Panc1 (cell line): ENCODE measurements around the gene SLC38A10.

ENCODE experiments used
- CTCF ChIP-seq: fragments of 450-650 bp; IDR thresholded peaks from 2 replicates; pipeline ENCODE4 v1.5.1; 2017; ENCODE audit warnings: mild to moderate bottlenecking
- POLR2AphosphoS5 ChIP-seq: IDR thresholded peaks from 2 replicates; pipeline ENCODE4 v1.6.1; 2012; ENCODE audit warnings: mild to moderate bottlenecking, low read depth, low read length, moderate library complexity
- REST ChIP-seq, 2 experiments: IDR thresholded peaks; 2 replicates each; pipeline ENCODE4 v1.6.1; 2011 to 2012; ENCODE audit warnings: low read depth in 2 of 2, control low read depth in 1 of 2, low read length in 1 of 2, mild to moderate bottlenecking in 1 of 2, moderate library complexity in 1 of 2; ENCODE audit not compliant: insufficient read depth in 1 of 2
- SIN3A ChIP-seq: IDR thresholded peaks from 2 replicates; pipeline ENCODE4 v1.6.1; 2012; ENCODE audit warnings: low read depth, mild to moderate bottlenecking, low read length, moderate library complexity, borderline replicate concordance; ENCODE audit not compliant: insufficient read depth
- TCF7L2 ChIP-seq: IDR thresholded peaks from 2 replicates; pipeline ENCODE4 v1.6.1; 2011; ENCODE audit warnings: mild to moderate bottlenecking, low read depth, low read length, inconsistent platforms

- TF ChIP-seq POLR2AphosphoS5 = no peak
- TF ChIP-seq CTCF = no peak
- TF ChIP-seq TCF7L2 = no peak
- no peak for TF ChIP-seq REST (IDR thresholded peaks at IDR 0.05; ENCODE audit: insufficient read depth in 1 of 2, low read depth in 2 of 2, low read length in 1 of 2)
- no peak for TF ChIP-seq SIN3A
These were observed 58.3 kb downstream of the SLC38A10 start for GRCh38 chr17:81236784-81237183.
